22Rv1 (cell line): ENCODE results near the gene PIK3R5.

Experiments used
- ZFX ChIP-seq: fragments of 450-650 bp; IDR thresholded peaks from 2 replicates; pipeline ENCODE4 v1.6.1; 2017; ENCODE audit warnings: antibody characterized with exemption, borderline replicate concordance
- TF ChIP-seq, protein P1 (sequence below): fragments of 450-650 bp; IDR thresholded peaks from 2 replicates; pipeline ENCODE4 v1.5.1; 2017; ENCODE audit warnings: mild to moderate bottlenecking

DNA sequence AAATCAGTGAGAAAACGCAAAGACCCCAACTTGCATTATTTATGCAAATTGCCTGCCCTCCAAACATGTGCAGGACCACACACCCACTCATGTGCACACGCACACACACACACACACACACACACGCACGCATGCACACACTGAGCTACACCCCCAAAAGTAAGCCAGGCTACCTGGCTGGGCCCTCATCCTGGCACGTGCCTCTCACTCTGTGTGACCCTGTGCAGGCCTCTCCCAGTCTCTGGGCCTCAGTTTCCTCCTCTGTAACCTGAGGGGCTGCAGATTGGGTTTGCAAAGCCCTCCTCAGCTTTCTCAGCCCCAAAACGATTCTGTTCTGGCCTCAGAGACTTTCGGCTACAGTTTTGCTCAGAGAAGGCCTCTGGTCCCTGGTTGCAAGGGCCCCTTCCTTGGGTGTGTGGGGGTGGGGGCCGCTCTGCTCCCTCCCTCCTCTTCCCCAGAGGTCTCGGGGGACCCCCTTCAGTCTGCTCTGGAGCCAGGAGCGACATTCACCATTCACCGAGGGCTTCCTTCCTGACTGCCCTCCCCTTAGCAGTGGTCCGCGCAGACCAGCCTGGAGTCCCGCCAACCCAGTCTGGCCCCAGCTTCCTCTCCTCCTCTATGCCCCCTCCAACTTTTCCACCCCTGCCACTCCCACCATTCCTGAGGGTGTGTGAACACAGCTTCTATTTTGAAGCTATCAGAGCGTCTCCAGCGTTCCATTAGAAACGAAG lies 92.6 kb downstream of the PIK3R5 start:
- TF ChIP-seq, protein P1, sequence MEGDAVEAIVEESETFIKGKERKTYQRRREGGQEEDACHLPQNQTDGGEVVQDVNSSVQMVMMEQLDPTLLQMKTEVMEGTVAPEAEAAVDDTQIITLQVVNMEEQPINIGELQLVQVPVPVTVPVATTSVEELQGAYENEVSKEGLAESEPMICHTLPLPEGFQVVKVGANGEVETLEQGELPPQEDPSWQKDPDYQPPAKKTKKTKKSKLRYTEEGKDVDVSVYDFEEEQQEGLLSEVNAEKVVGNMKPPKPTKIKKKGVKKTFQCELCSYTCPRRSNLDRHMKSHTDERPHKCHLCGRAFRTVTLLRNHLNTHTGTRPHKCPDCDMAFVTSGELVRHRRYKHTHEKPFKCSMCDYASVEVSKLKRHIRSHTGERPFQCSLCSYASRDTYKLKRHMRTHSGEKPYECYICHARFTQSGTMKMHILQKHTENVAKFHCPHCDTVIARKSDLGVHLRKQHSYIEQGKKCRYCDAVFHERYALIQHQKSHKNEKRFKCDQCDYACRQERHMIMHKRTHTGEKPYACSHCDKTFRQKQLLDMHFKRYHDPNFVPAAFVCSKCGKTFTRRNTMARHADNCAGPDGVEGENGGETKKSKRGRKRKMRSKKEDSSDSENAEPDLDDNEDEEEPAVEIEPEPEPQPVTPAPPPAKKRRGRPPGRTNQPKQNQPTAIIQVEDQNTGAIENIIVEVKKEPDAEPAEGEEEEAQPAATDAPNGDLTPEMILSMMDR: no peak
- TF ChIP-seq ZFX: no peak
